GM12878 (cell line): Measurements from ENCODE around the gene ZNF350. TPM values are rescaled to one million over a fixed set of nuclear protein-coding genes. Genes with fewer than 3 reads are reported as not detected.

Source experiments
- BCLAF1 ChIP-seq: fragments of 450-650 bp; IDR thresholded peaks from 2 replicates; pipeline ENCODE4 v1.6.1; 2017; ENCODE audit warnings: antibody characterized with exemption, mild to moderate bottlenecking, moderate library complexity
- EGR1 ChIP-seq, 2 experiments: IDR thresholded peaks; 1 replicate in 1 of 2; 2 replicates in 1 of 2; pipeline ENCODE4 v1.6.1; 2011 to 2012; ENCODE audit warnings: low read depth in 2 of 2, low read length in 2 of 2, borderline replicate concordance in 1 of 2, mild to moderate bottlenecking in 1 of 2, moderate library complexity in 1 of 2
- GATAD2B ChIP-seq: fragments of 450-650 bp; conservative IDR thresholded peaks from 2 replicates; pipeline ENCODE4 v1.6.1; 2017; ENCODE audit warnings: low read depth, mild to moderate bottlenecking, moderate library complexity
- IRF3 ChIP-seq: fragments of 450-650 bp; IDR thresholded peaks from 2 replicates; pipeline ENCODE4 v1.6.1; 2014; ENCODE audit warnings: mild to moderate bottlenecking
- KAT2A ChIP-seq: conservative IDR thresholded peaks from 2 replicates; pipeline ENCODE4 v1.6.1; 2011; ENCODE audit warnings: low read depth, low read length; ENCODE audit not compliant: control insufficient read depth
- MYB ChIP-seq: fragments of 150-350 bp; IDR thresholded peaks from 2 replicates; pipeline ENCODE4 v1.6.1; 2014; ENCODE audit warnings: mild to moderate bottlenecking, low read depth, low read length, borderline replicate concordance
- NR2C1 ChIP-seq: fragments of 450-650 bp; IDR thresholded peaks from 2 replicates; pipeline ENCODE4 v1.6.1; 2017; ENCODE audit warnings: antibody characterized with exemption, mild to moderate bottlenecking, moderate library complexity
- NR2F1 ChIP-seq: fragments of 450-650 bp; conservative IDR thresholded peaks from 2 replicates; pipeline ENCODE4 v1.6.1; 2017; ENCODE audit warnings: mild to moderate bottlenecking
- POLR2AphosphoS2 ChIP-seq: IDR thresholded peaks from 2 replicates; pipeline ENCODE4 v1.6.1; 2011; ENCODE audit warnings: low read depth, mild to moderate bottlenecking, low read length, improper control_type of control experiment, moderate library complexity
- RELA ChIP-seq: fragments of 450-650 bp; IDR thresholded peaks from 2 replicates; pipeline ENCODE4 v1.8.0; 2014; ENCODE audit warnings: borderline replicate concordance; ENCODE audit not compliant: partially characterized antibody
- SKIL ChIP-seq: fragments of 450-650 bp; IDR thresholded peaks from 2 replicates; pipeline ENCODE4 v1.6.1; 2017; ENCODE audit warnings: mild to moderate bottlenecking, low read depth, inconsistent platforms; ENCODE audit not compliant: poor library complexity, severe bottlenecking
- STAT1 ChIP-seq: fragments of 450-650 bp; conservative IDR thresholded peaks from 2 replicates; pipeline ENCODE4 v1.6.1; 2014; ENCODE audit warnings: antibody characterized with exemption, mild to moderate bottlenecking
- SUPT20H ChIP-seq: IDR thresholded peaks from 2 replicates; pipeline ENCODE4 v1.6.1; 2011; ENCODE audit warnings: low read depth, mild to moderate bottlenecking, low read length, moderate library complexity, borderline replicate concordance; ENCODE audit not compliant: control insufficient read depth
- SUZ12 ChIP-seq: fragments of 200-600 bp; sonication (generic); IDR thresholded peaks from one replicate; pipeline ENCODE4 v1.6.1; 2018; ENCODE audit warnings: antibody characterized with exemption, mild to moderate bottlenecking; ENCODE audit not compliant: unreplicated experiment
- TCF12 ChIP-seq: IDR thresholded peaks from 2 replicates; pipeline ENCODE4 v1.6.1; 2011; ENCODE audit warnings: low read depth, mild to moderate bottlenecking, low read length
- polyA plus RNA-seq, 11 experiments: library from polyadenylated mRNA; depleted of rRNA in 4 of 11; unstranded in 6 of 11; stranded (reverse) in 5 of 11; fragments of >200 nt; fragmentation: Nextera tagmentation in 4 of 11; fragmentation: Illumina TruSeq in 1 of 11; extraction: Ambion mirVana in 4 of 11; extraction: Trizol in 1 of 11; gene quantifications; 1 replicate in 1 of 11; 2 replicates in 10 of 11; pipeline versions ENCODE4 v1.2.1 to v1.2.3, GENCODE V29; 2011 to 2016; ENCODE audit warnings: inconsistent platforms in 2 of 11, missing spikeins in 2 of 11, low read depth in 1 of 11
- total RNA-seq, 4 experiments: library from RNA; depleted of rRNA in 3 of 4; stranded (reverse); fragments of >200 nt in 3 of 4; fragmentation: Illumina TruSeq in 1 of 4; extraction: Trizol in 1 of 4; gene quantifications; 2 replicates each; pipeline versions ENCODE4 v1.2.1 to v1.2.3, GENCODE V29; 2013 to 2021
- TF ChIP-seq, protein P1 (sequence below): fragments of 450-650 bp; IDR thresholded peaks from 2 replicates; pipeline ENCODE4 v1.6.1; 2017; ENCODE audit warnings: borderline replicate concordance
- TF ChIP-seq, protein P2 (sequence below): IDR thresholded peaks from 2 replicates; pipeline ENCODE4 v1.6.1; 2012; ENCODE audit warnings: mild to moderate bottlenecking, low read depth, low read length

ZNF350 gene
- total and polyA plus RNA-seq, 10 of the 15 experiments (the other 5 are each of a cell fraction or from before 2014, with no cell fraction given) = 6.4 to 11.8 (median 10.0) TPM

DNA sequence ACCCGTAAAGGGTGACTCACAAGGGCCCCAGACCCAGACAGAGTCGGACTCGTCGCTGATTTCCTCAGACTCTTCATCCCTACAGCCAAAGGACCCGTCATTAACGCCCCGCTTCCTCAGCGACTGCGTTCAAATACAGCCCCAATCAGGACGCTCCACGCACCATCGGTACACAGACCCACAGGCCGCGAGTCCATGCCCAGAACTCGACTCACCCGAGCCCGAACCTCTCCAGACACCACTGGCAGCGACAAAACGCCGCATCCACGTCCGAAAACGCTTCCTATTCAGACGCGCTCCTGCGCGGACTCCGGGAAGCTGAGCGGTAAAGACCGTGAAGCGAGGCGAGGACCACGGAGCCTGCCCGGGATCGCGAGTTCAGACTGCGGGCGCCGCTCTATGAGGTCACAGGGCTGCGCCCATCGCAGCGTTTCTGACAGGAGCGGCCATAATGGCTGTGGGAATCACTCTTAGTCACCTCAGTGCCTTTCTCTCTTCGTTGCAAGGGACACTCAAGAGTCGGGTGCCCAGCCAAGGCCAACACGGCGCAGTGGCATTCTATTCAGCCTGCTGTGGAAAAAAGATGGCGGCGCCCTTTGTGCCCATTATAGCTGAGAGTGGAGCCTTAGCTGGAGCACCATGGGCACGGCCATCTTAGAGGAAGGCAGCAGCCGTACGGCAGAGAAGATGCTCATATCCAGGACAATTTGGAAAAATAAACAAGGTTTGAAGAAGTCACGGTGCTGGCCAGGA lies 41.6 kb upstream of the ZNF350 start, which contains the start of gene ZNF614 (continued):
- TF ChIP-seq, protein P1, sequence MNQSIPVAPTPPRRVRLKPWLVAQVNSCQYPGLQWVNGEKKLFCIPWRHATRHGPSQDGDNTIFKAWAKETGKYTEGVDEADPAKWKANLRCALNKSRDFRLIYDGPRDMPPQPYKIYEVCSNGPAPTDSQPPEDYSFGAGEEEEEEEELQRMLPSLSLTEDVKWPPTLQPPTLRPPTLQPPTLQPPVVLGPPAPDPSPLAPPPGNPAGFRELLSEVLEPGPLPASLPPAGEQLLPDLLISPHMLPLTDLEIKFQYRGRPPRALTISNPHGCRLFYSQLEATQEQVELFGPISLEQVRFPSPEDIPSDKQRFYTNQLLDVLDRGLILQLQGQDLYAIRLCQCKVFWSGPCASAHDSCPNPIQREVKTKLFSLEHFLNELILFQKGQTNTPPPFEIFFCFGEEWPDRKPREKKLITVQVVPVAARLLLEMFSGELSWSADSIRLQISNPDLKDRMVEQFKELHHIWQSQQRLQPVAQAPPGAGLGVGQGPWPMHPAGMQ = peak; percentile 64; the same call in 1 of the 2 replicates
- TF ChIP-seq STAT1 = peak; percentile 84; the same call in 1 of the 2 replicates
- TF ChIP-seq SUPT20H = no peak
- no peak for TF ChIP-seq BCLAF1
- peak; percentile 48; the same call in 1 of the 2 replicates for TF ChIP-seq NR2F1
- TF ChIP-seq, protein P2, sequence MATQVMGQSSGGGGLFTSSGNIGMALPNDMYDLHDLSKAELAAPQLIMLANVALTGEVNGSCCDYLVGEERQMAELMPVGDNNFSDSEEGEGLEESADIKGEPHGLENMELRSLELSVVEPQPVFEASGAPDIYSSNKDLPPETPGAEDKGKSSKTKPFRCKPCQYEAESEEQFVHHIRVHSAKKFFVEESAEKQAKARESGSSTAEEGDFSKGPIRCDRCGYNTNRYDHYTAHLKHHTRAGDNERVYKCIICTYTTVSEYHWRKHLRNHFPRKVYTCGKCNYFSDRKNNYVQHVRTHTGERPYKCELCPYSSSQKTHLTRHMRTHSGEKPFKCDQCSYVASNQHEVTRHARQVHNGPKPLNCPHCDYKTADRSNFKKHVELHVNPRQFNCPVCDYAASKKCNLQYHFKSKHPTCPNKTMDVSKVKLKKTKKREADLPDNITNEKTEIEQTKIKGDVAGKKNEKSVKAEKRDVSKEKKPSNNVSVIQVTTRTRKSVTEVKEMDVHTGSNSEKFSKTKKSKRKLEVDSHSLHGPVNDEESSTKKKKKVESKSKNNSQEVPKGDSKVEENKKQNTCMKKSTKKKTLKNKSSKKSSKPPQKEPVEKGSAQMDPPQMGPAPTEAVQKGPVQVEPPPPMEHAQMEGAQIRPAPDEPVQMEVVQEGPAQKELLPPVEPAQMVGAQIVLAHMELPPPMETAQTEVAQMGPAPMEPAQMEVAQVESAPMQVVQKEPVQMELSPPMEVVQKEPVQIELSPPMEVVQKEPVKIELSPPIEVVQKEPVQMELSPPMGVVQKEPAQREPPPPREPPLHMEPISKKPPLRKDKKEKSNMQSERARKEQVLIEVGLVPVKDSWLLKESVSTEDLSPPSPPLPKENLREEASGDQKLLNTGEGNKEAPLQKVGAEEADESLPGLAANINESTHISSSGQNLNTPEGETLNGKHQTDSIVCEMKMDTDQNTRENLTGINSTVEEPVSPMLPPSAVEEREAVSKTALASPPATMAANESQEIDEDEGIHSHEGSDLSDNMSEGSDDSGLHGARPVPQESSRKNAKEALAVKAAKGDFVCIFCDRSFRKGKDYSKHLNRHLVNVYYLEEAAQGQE = no peak
- TF ChIP-seq RELA = peak; percentile 46
- no peak for TF ChIP-seq IRF3
- TF ChIP-seq SKIL = no peak
- no peak for TF ChIP-seq GATAD2B
- peak; percentile 91 for TF ChIP-seq NR2C1
- TF ChIP-seq EGR1 (IDR thresholded peaks at IDR 0.05; ENCODE audit: borderline replicate concordance in 1 of 2, low read depth in 2 of 2, low read length in 2 of 2) = no peak
- no peak for TF ChIP-seq MYB
- TF ChIP-seq POLR2AphosphoS2 = peak; percentile 84; the same call in 1 of the 2 replicates
- no peak for TF ChIP-seq SUZ12
- TF ChIP-seq TCF12 = no peak
- no peak for TF ChIP-seq KAT2A
